ENCODE measurements around the gene FBL.

The FBL gene

DNA sequence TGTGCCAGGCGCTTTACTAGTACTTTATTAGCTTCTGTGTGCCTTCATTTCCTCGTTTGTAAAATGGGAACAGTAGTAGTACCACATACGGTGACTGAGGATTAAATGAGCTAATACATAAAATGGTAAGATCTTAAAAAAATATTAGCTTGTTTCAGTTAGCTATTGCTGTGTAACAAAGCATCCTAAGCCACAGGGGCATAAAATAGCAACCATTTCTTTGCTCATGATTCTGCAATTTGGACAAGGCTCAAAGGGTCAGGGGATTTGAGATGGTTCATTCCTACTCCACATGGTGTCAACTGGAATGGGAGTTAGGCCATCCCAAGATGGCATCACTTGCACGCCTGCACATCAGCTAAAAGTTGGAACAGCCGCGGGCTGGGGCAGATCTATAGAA, 25.5 kb downstream of the FBL start:
- no peak overlapping the region for H3K27ac ChIP-seq
- DNase-seq = no peak
- H3K36me3 ChIP-seq = peaks cover 6% of the 10 kb centered on the region
- TF ChIP-seq, protein P1, sequence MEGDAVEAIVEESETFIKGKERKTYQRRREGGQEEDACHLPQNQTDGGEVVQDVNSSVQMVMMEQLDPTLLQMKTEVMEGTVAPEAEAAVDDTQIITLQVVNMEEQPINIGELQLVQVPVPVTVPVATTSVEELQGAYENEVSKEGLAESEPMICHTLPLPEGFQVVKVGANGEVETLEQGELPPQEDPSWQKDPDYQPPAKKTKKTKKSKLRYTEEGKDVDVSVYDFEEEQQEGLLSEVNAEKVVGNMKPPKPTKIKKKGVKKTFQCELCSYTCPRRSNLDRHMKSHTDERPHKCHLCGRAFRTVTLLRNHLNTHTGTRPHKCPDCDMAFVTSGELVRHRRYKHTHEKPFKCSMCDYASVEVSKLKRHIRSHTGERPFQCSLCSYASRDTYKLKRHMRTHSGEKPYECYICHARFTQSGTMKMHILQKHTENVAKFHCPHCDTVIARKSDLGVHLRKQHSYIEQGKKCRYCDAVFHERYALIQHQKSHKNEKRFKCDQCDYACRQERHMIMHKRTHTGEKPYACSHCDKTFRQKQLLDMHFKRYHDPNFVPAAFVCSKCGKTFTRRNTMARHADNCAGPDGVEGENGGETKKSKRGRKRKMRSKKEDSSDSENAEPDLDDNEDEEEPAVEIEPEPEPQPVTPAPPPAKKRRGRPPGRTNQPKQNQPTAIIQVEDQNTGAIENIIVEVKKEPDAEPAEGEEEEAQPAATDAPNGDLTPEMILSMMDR (IDR thresholded peaks at IDR 0.05; ENCODE audit: low read depth, low read length) = no peak
- H3K27me3 ChIP-seq (ENCODE audit: insufficient read depth, low read depth, severe bottlenecking) = no peaks in the 10 kb centered on the region
- H3K9me3 ChIP-seq (ENCODE audit: severe bottlenecking) = no peaks in the 10 kb centered on the region
- no peak overlapping the region for H3K4me3 ChIP-seq (ENCODE audit: low read depth, low read length)

DNA sequence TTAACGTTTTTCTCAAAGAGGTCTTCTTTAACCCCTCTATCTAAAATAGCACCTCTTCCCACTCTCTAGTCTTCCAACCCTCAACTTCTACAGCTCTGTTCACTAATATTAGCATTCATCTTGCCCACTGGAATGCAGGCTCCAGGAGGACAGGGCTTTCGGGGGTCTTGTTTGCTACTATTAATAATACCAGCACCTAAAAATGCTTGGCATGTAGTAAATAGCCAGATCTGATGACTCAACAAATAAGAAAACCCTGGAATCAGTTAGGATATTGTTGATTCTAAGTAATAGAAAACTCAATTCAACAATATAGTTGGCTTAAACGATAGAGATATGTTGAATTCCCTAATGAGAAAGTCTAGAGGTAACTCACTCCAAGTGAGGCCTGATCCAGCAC, 26.4 kb downstream of the FBL start:
- no peaks in the 10 kb centered on the region for H3K27me3 ChIP-seq (ENCODE audit: insufficient read depth, low read depth, severe bottlenecking)
- H3K27ac ChIP-seq = no peak overlapping the region
- peaks cover 3% of the 10 kb centered on the region for H3K36me3 ChIP-seq
- DNase-seq = no peak
- H3K9me3 ChIP-seq (ENCODE audit: severe bottlenecking) = no peaks in the 10 kb centered on the region
- TF ChIP-seq, protein P1 (IDR thresholded peaks at IDR 0.05; ENCODE audit: low read depth, low read length) = no peak
- no peak overlapping the region for H3K4me3 ChIP-seq (ENCODE audit: low read depth, low read length)

DNA sequence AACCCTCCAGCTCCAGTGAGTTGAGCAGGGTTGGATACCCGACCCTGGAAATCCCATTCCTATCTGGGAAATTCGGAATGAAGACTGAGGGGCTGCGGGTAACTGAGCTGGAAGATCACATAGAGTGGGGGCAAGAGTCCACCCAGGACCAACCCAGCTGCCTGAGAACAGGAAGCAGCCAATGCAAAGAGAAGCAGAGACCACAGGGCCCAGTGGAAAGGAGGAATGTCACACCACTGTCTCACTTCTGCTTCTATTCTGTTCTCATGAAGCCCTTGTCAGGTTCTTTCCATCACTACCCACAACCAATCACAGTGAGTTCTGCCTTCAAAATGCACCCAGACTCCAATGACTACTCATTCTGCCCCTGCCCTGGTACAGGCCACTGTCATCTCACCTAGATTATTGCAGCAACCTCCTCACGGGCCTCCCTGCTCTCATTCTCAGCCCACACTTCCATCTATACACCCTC, 27.5 kb downstream of the FBL start:
- peaks cover 3% of the 10 kb centered on the region; the same call in 1 of the 2 replicates for H3K36me3 ChIP-seq
- no peak overlapping the region for H3K4me3 ChIP-seq (ENCODE audit: low read depth, low read length)
- TF ChIP-seq, protein P1 (IDR thresholded peaks at IDR 0.05; ENCODE audit: low read depth, low read length) = no peak
- no peak for DNase-seq
- no peaks in the 10 kb centered on the region for H3K27me3 ChIP-seq (ENCODE audit: insufficient read depth, low read depth, severe bottlenecking)
- no peaks in the 10 kb centered on the region for H3K9me3 ChIP-seq (ENCODE audit: severe bottlenecking)
- no peak overlapping the region for H3K27ac ChIP-seq

DNA sequence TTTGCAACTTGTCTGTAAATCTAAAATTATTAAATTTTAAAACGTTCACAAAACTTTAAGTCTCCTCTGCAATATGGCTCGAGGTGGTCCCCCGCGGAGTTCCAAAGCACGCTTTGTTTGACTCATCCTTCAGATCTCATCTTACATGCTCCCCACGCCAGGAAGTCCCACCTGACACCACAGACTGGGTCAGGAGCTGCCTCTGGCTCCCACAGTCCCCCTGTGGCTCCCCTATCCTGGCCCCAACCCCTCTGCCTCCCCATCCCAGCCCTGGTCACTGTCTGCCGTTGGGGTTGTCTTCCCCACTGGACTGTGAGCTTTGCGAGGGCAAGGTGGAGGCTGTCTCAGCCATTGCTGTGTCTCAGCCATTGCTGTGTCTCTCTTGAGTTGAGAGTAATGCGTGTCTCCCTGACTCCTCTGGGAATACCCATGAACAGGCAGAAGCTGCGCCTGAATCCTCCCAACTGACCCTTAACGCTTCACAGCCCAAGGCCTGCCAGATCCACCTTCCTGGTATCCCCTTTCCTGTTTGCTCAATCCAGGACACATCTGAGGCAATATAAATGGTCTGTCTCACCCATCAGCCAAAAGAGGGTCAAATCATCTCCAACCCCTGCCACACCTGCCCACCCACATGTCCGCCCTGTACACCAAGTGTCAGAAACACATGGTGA, 28.2 kb downstream of the FBL start:
- Histone ChIP-seq H3K27ac (no peak overlapping the region), H3K9me3 (ENCODE audit: severe bottlenecking) (no peaks in the 10 kb centered on the region), H3K4me3 (ENCODE audit: low read depth, low read length) (no peak overlapping the region), H3K27me3 (ENCODE audit: insufficient read depth, low read depth, severe bottlenecking) (no peaks in the 10 kb centered on the region), H3K36me3 (peaks cover 3% of the 10 kb centered on the region; the same call in 1 of the 2 replicates)
- TF ChIP-seq, protein P1 (IDR thresholded peaks at IDR 0.05; ENCODE audit: low read depth, low read length) = no peak
- DNase-seq = no peak

DNA sequence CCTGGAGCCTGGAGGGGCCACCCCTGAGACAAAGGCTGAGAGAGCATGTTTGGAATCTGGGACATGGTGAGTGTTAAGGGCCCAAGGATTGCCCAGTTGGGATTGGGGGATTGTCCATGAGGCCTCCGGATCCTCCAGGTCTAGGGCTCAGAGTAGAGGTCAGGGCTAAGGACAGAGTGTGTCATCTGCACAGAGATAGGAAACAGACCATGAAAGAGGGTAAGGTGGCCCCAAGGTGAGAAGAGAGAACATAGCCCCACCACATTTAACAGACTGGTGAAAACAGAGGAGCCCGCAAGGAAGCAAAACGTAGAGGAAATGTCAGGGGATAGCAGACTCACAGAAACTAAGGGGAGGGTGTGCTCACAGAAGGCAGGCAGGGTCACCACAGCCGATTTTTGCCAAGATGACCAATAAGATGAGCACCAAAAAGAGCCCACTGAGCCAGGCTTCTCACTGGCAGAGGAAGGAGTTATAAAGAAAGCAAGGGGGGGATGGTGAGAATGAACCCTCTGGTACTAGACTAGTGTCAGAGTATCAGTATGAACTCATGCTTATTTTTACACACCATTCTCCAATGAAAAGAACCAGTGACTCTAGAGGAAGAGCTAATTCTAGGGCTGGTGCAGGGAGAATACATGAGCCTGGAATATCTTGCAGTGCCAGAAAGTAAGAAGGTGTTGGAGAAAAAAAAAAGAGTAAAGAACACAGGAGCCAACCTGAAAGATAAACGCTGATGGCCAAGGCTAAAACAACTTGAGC, 29.7 kb downstream of the FBL start:
- TF ChIP-seq, protein P1 (IDR thresholded peaks at IDR 0.05; ENCODE audit: low read depth, low read length) = no peak
- H3K4me3 ChIP-seq (ENCODE audit: low read depth, low read length) = no peak overlapping the region
- DNase-seq = no peak
- H3K36me3 ChIP-seq = peaks cover 3% of the 10 kb centered on the region; the same call in 1 of the 2 replicates
- H3K9me3 ChIP-seq (ENCODE audit: severe bottlenecking) = no peaks in the 10 kb centered on the region
- no peak overlapping the region for H3K27ac ChIP-seq
- no peaks in the 10 kb centered on the region for H3K27me3 ChIP-seq (ENCODE audit: insufficient read depth, low read depth, severe bottlenecking)
